Measurements from ENCODE around the gene APOE.

- TF ChIP-seq STAT1 (IDR thresholded peaks at IDR 0.05; ENCODE audit: unreplicated experiment) (no peak), CTCF (conservative IDR thresholded peaks at IDR 0.05; ENCODE audit: low read depth in 2 of 2) (no peak), EZH2 (IDR thresholded peaks at IDR 0.05; ENCODE audit: low read depth, unreplicated experiment) (no peak), POLR2AphosphoS5 (IDR thresholded peaks at IDR 0.05; ENCODE audit: low read depth) (no peak)
Measured at GRCh38 chr19:44878120-44878865, 27.3 kb upstream of the APOE start.

Measured in GM23338 (cell line).